IPS DF 4.7 (cell line): Measurements from ENCODE around the gene HOXB9.

Experiments
- DNase-seq: peaks from one replicate; pipeline ENCODE4 v3.0.0-alpha.2; 2013; ENCODE audit warnings: low spot score; ENCODE audit errors: extremely low read depth

HOXB9 gene

GRCh38 chr17:48611681-48612455 lies 14.3 kb downstream of the HOXB9 start:
- no peak for DNase-seq

- DNase-seq = no peak
Measured at GRCh38 chr17:48611213-48611612, 14.9 kb downstream of the HOXB9 start.

GRCh38 chr17:48610282-48611211 lies 15.6 kb downstream of the HOXB9 start, which contains the start of gene HOXB7:
Gene HOXB7 (minus strand): TSS chr17:48611017. CDS start chr17:48610918, 99 bp downstream.
- no peak for DNase-seq

- DNase-seq = no peak
Measured at GRCh38 chr17:48609759-48610281, 16.3 kb downstream of the HOXB9 start.

- no peak for DNase-seq
Measured at GRCh38 chr17:48609033-48609432, 17.1 kb downstream of the HOXB9 start.

- no peak for DNase-seq
Measured at GRCh38 chr17:48608494-48608834, 17.7 kb downstream of the HOXB9 start.

- no peak for DNase-seq
Measured at GRCh38 chr17:48606892-48607614, 19.1 kb downstream of the HOXB9 start.

GRCh38 chr17:48605991-48606891 lies 19.9 kb downstream of the HOXB9 start:
- no peak for DNase-seq

GRCh38 chr17:48605409-48605919 lies 20.7 kb downstream of the HOXB9 start:
- no peak for DNase-seq

- no peak for DNase-seq
Measured at GRCh38 chr17:48604770-48605329, 21.3 kb downstream of the HOXB9 start, which contains the start of gene HOXB6. Gene HOXB6 (minus strand): TSS chr17:48604986. CDS start chr17:48598150, 6,836 bp downstream.

- no peak for DNase-seq
Measured at GRCh38 chr17:48603959-48604769, 22.0 kb downstream of the HOXB9 start.

GRCh38 chr17:48601539-48602425 lies 24.4 kb downstream of the HOXB9 start:
- no peak for DNase-seq

GRCh38 chr17:48601207-48601538 lies 25.0 kb downstream of the HOXB9 start:
- DNase-seq = no peak

GRCh38 chr17:48600244-48601098 lies 25.7 kb downstream of the HOXB9 start:
- no peak for DNase-seq

- no peak for DNase-seq
Measured at GRCh38 chr17:48599354-48599753, 26.8 kb downstream of the HOXB9 start.

- DNase-seq = no peak
Measured at GRCh38 chr17:48598736-48599135, 27.4 kb downstream of the HOXB9 start.
